ENCODE results near the gene HLF.

Gene HLF

GRCh38 chr17:55363033-55363432 lies 98.3 kb downstream of the HLF start:
- no peak for DNase-seq (ENCODE audit: low read depth)

- DNase-seq (ENCODE audit: low read depth), result no peak
These were observed 101.3 kb downstream of the HLF start for GRCh38 chr17:55366020-55366481.

DNA sequence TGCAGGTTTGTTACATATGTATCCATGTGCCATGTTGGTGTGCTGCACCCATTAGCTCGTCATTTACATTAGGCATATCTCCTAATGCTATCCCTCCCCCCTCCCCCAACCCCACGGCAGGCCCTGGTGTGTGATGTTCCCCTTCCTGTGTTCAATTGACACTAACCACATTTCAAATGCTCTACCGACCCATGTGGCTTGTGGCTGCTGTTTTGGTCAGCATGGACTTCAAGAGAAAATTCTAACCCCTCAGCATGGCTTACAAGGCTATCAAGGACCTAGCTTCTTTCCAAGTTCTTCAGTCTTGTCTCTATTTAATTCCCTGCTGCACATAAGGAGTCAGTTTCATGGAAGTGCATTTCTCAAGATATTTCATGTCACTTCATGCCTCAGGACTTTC lies 103.9 kb downstream of the HLF start:
- DNase-seq (ENCODE audit: low read depth), result no peak
